Caco-2 (cell line): ENCODE measurements around the gene CHCHD6. TPM values are rescaled to one million over a fixed set of nuclear protein-coding genes. Genes with fewer than 3 reads are reported as not detected.

Source experiments
- BruUV-seq: library from RNA; stranded (reverse); fragments of 400-500 nt; replicated peaks from 2 replicates; lab custom pipeline; 2021; lab: Mats Ljungman, UMichigan
- CTCF ChIA-PET: fragments of 300-600 bp; sonication (Branson Sonifier 250); formaldehyde crosslinking; loops from one replicate; lab custom pipeline; 2022; ENCODE audit warnings: antibody characterized with exemption; lab: Charles Lee
- POLR2A ChIA-PET: fragments of 300-600 bp; sonication (Branson Sonifier 250); formaldehyde crosslinking; loops from one replicate; lab custom pipeline; 2022; ENCODE audit warnings: antibody characterized with exemption; lab: Charles Lee
- DNase-seq, 2 experiments: peaks; one replicate each; pipeline versions ENCODE4 v3.0.0 to v3.0.0-alpha.2; 2020 to 2022
- H3K27me3 ChIP-seq: replicated peaks from 2 replicates; pipeline ENCODE4 v1.6.0; 2011; ENCODE audit warnings: low read length; ENCODE audit not compliant: control insufficient read depth, insufficient read depth
- H3K36me3 ChIP-seq: 2 replicates; pipeline ENCODE4 v1.5.1; 2011; ENCODE audit warnings: low read length; ENCODE audit not compliant: control insufficient read depth, insufficient read depth
- H3K4me1 ChIP-seq: fragments of 250-450 bp; sonication (Bioruptor Pico); 2 replicates; pipeline ENCODE4 v1.5.1; 2020; ENCODE audit warnings: mild to moderate bottlenecking
- H3K4me3 ChIP-seq: 2 replicates; pipeline ENCODE4 v1.5.1; 2011; ENCODE audit warnings: low read depth, mild to moderate bottlenecking, control low read depth, low read length
- H3K9me3 ChIP-seq: fragments of 250-450 bp; sonication (Bioruptor Pico); 2 replicates; pipeline ENCODE4 v1.5.1; 2020; ENCODE audit warnings: mild to moderate bottlenecking, moderate library complexity
- H3K27ac Mint-ChIP-seq: one replicate; pipeline ENCODE4 v1.8.0; 2022; ENCODE audit warnings: mixed read lengths; ENCODE audit not compliant: unreplicated experiment
- H3K27me3 Mint-ChIP-seq: one replicate; pipeline ENCODE4 v1.8.0; 2022; ENCODE audit warnings: mixed read lengths; ENCODE audit not compliant: insufficient read depth, unreplicated experiment
- H3K36me3 Mint-ChIP-seq: one replicate; pipeline ENCODE4 v1.8.0; 2022; ENCODE audit warnings: mild to moderate bottlenecking, mixed read lengths; ENCODE audit not compliant: insufficient read depth, unreplicated experiment
- H3K4me1 Mint-ChIP-seq: one replicate; pipeline ENCODE4 v1.8.0; 2022; ENCODE audit warnings: low read depth, mixed read lengths; ENCODE audit not compliant: unreplicated experiment
- H3K4me3 Mint-ChIP-seq: one replicate; pipeline ENCODE4 v1.8.0; 2022; ENCODE audit warnings: mild to moderate bottlenecking, moderate library complexity, mixed read lengths; ENCODE audit not compliant: unreplicated experiment
- H3K9me3 Mint-ChIP-seq: one replicate; pipeline ENCODE4 v1.8.0; 2022; ENCODE audit warnings: mixed read lengths; ENCODE audit not compliant: unreplicated experiment
- CTCF ChIP-seq, 2 experiments: fragments of 200-600 bp in 1 of 2; IDR thresholded peaks; 1 replicate in 1 of 2; 2 replicates in 1 of 2; pipeline versions ENCODE4 v1.5.1 to v1.8.0; 2011 to 2022; ENCODE audit warnings: antibody characterized with exemption in 1 of 2, control low read depth in 1 of 2, inconsistent platforms in 1 of 2, low read depth in 1 of 2, low read length in 1 of 2, mild to moderate bottlenecking in 1 of 2, moderate library complexity in 1 of 2; ENCODE audit not compliant: insufficient read depth in 1 of 2, severe bottlenecking in 1 of 2, unreplicated experiment in 1 of 2
- intact Hi-C: fragments of 100-400 bp; cut with micrococcal nuclease; formaldehyde crosslinking; loops from one replicate; pipeline ENCODE4 v1.10.0; 2022; ENCODE audit not compliant: unreplicated experiment
- total RNA-seq: library from RNA; stranded (reverse); gene quantifications from 2 replicates; pipeline ENCODE4 v1.2.3, GENCODE V29; 2022

The CHCHD6 gene
- total RNA-seq, 1 experiment from 2014 or later = 49.5 TPM

- Mint-ChIP-seq H3K4me3 (no peak overlapping the region), H3K9me3 (no peaks in the 10 kb centered on the region), H3K27ac (no peak overlapping the region), H3K4me1 (no peaks in the 10 kb centered on the region), H3K36me3 (no peaks in the 10 kb centered on the region), H3K27me3 (peaks cover 14% of the 10 kb centered on the region)
- ChIA-PET POLR2A (no interaction called here), CTCF (no interaction called here)
- no peak for TF ChIP-seq CTCF (IDR thresholded peaks at IDR 0.05; ENCODE audit: insufficient read depth in 1 of 2, low read depth in 1 of 2, low read length in 1 of 2, severe bottlenecking in 1 of 2, unreplicated experiment in 1 of 2)
- DNase-seq = no peak
- H3K36me3 ChIP-seq = no peaks in the 10 kb centered on the region
- no peaks in the 10 kb centered on the region for H3K4me1 ChIP-seq
- no TSS peak for BruUV-seq
- intact Hi-C loops = no loop called here
- H3K9me3 ChIP-seq = no peaks in the 10 kb centered on the region
- no peaks in the 10 kb centered on the region for H3K27me3 ChIP-seq
- no peak overlapping the region for H3K4me3 ChIP-seq
Observed at GRCh38 chr3:126693921-126694320, 10.1 kb upstream of the CHCHD6 start.

- Mint-ChIP-seq H3K27ac (no peak overlapping the region), H3K27me3 (peaks cover 10% of the 10 kb centered on the region), H3K9me3 (no peaks in the 10 kb centered on the region), H3K4me1 (no peaks in the 10 kb centered on the region), H3K36me3 (no peaks in the 10 kb centered on the region), H3K4me3 (no peak overlapping the region)
- H3K4me1 ChIP-seq = no peaks in the 10 kb centered on the region
- H3K36me3 ChIP-seq = no peaks in the 10 kb centered on the region
- no peak overlapping the region for H3K4me3 ChIP-seq
- POLR2A ChIA-PET = no interaction called here
- CTCF ChIA-PET = no interaction called here
- intact Hi-C loops = no loop called here
- DNase-seq = no peak
- H3K9me3 ChIP-seq = peaks cover 5% of the 10 kb centered on the region; the same call in 1 of the 2 replicates
- no peak for TF ChIP-seq CTCF (IDR thresholded peaks at IDR 0.05; ENCODE audit: insufficient read depth in 1 of 2, low read depth in 1 of 2, low read length in 1 of 2, severe bottlenecking in 1 of 2, unreplicated experiment in 1 of 2)
- no TSS peak for BruUV-seq
- H3K27me3 ChIP-seq = no peaks in the 10 kb centered on the region
Observed at GRCh38 chr3:126696701-126697267, 7.3 kb upstream of the CHCHD6 start.

- Histone ChIP-seq H3K36me3 (no peaks in the 10 kb centered on the region), H3K4me3 (no peak overlapping the region), H3K9me3 (peaks cover 6% of the 10 kb centered on the region; the same call in 1 of the 2 replicates), H3K27me3 (no peaks in the 10 kb centered on the region), H3K4me1 (peaks cover 7% of the 10 kb centered on the region; the same call in 1 of the 2 replicates)
- ChIA-PET CTCF (no interaction called here), POLR2A (no interaction called here)
- Mint-ChIP-seq H3K4me3 (no peak overlapping the region), H3K27me3 (peaks cover 6% of the 10 kb centered on the region), H3K9me3 (no peaks in the 10 kb centered on the region), H3K27ac (no peak overlapping the region), H3K36me3 (peaks cover 2% of the 10 kb centered on the region), H3K4me1 (peaks cover 7% of the 10 kb centered on the region)
- BruUV-seq = no TSS peak
- DNase-seq = no peak
- TF ChIP-seq CTCF (IDR thresholded peaks at IDR 0.05; ENCODE audit: insufficient read depth in 1 of 2, low read depth in 1 of 2, low read length in 1 of 2, severe bottlenecking in 1 of 2, unreplicated experiment in 1 of 2) = no peak
- intact Hi-C loops = no loop called here
Observed at GRCh38 chr3:126699011-126699410, 5.0 kb upstream of the CHCHD6 start.
